Measurements from ENCODE around the gene JUND. TPM values are rescaled to one million over a fixed set of nuclear protein-coding genes. Genes with fewer than 3 reads are reported as not detected.

JUND gene
- total RNA-seq, 1 experiment from 2014 or later, result 151 TPM

DNA sequence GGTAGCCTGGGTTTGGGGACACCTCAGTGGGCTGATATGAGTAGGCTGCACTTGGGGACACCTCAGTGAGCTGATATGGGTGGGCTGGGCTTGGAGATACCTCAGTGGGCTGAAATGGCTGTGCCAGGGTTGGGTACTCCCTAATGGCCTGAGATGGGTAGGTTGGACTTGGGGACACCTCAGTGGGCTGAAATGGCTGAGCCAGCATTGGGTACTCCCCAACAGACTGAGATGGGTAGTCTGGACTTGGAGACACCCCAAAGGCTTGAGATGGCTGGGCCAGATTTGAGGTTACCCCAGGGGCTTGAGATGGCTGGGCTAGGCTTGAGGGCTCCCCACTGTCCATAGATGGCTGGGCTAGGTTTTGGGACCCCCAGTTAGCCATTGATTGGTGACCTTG is 19.3 kb downstream of the JUND start:
- no peaks in the 10 kb centered on the region for H3K9me2 ChIP-seq (replicated peaks; ENCODE audit: low read length)
- no peaks in the 10 kb centered on the region for H3K27me3 ChIP-seq (ENCODE audit: low read length)
- no peak overlapping the region for H3K4me2 ChIP-seq (ENCODE audit: low read length)
- TF ChIP-seq, protein P1, sequence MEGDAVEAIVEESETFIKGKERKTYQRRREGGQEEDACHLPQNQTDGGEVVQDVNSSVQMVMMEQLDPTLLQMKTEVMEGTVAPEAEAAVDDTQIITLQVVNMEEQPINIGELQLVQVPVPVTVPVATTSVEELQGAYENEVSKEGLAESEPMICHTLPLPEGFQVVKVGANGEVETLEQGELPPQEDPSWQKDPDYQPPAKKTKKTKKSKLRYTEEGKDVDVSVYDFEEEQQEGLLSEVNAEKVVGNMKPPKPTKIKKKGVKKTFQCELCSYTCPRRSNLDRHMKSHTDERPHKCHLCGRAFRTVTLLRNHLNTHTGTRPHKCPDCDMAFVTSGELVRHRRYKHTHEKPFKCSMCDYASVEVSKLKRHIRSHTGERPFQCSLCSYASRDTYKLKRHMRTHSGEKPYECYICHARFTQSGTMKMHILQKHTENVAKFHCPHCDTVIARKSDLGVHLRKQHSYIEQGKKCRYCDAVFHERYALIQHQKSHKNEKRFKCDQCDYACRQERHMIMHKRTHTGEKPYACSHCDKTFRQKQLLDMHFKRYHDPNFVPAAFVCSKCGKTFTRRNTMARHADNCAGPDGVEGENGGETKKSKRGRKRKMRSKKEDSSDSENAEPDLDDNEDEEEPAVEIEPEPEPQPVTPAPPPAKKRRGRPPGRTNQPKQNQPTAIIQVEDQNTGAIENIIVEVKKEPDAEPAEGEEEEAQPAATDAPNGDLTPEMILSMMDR (conservative IDR thresholded peaks at IDR 0.05; ENCODE audit: low read depth, low read length), result no peak
- TF ChIP-seq EZH2 (IDR thresholded peaks at IDR 0.05; ENCODE audit: low read length, unreplicated experiment) (no peak), EZH2phosphoT487 (IDR thresholded peaks at IDR 0.05; ENCODE audit: borderline replicate concordance, low read length) (no peak)
- no peaks in the 10 kb centered on the region for H3K79me2 ChIP-seq (ENCODE audit: low read length)
- no peak overlapping the region for H3K9ac ChIP-seq (ENCODE audit: low read length)
- H3F3A ChIP-seq (ENCODE audit: low read length, unreplicated experiment), result no peaks in the 10 kb centered on the region
- no peak overlapping the region for H3K4me3 ChIP-seq (ENCODE audit: low read length)
- intact Hi-C loops (cut with micrococcal nuclease), result no loop called here
- BruUV-seq (replicated peaks), result no TSS peak
- no peaks in the 10 kb centered on the region for H4K20me1 ChIP-seq (ENCODE audit: low read length)
- H3K4me1 ChIP-seq (ENCODE audit: insufficient read depth, low read length), result no peaks in the 10 kb centered on the region
- DNase-seq (no peak), ATAC-seq (no peak)
- H3K9me3 ChIP-seq (ENCODE audit: low read length), result no peaks in the 10 kb centered on the region
- H3K27ac ChIP-seq (ENCODE audit: low read length), result no peak overlapping the region
- ChIA-PET POLR2A (ENCODE audit: unreplicated experiment) (no interaction called here), CTCF (no interaction called here)
- no peak overlapping the region for H2AFZ ChIP-seq (ENCODE audit: low read length)
- no peaks in the 10 kb centered on the region for H3K36me3 ChIP-seq (ENCODE audit: low read depth, low read length)

DNA sequence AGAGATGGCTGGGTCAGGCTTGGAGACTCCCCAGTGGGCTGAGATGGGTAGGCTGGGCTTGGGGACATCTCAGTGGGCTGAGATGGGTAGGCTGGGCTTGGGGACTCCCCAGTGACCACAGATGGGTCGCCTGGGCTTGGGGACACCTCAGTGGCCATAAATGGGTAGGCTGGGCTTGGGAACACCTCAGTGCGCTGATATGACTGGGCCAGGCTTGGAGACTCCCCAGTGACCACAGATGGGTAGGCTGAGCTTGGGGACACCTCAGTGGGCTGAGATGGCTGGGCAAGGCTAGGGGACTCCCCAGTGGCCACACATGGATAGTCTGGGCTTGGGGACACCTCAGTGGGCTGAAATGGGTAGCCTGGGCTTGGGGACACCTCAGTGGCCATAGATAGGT is 19.9 kb downstream of the JUND start:
- Histone ChIP-seq H3K9ac (ENCODE audit: low read length) (no peak overlapping the region), H3F3A (ENCODE audit: low read length, unreplicated experiment) (no peaks in the 10 kb centered on the region), H3K9me3 (ENCODE audit: low read length) (no peaks in the 10 kb centered on the region), H3K27ac (ENCODE audit: low read length) (no peak overlapping the region), H3K79me2 (ENCODE audit: low read length) (no peaks in the 10 kb centered on the region), H3K9me2 (replicated peaks; ENCODE audit: low read length) (no peaks in the 10 kb centered on the region), H3K4me2 (ENCODE audit: low read length) (no peak overlapping the region), H4K20me1 (ENCODE audit: low read length) (no peaks in the 10 kb centered on the region), H3K4me3 (ENCODE audit: low read length) (no peak overlapping the region), H3K27me3 (ENCODE audit: low read length) (no peaks in the 10 kb centered on the region), H2AFZ (ENCODE audit: low read length) (no peak overlapping the region), H3K4me1 (ENCODE audit: insufficient read depth, low read length) (no peaks in the 10 kb centered on the region), H3K36me3 (ENCODE audit: low read depth, low read length) (no peaks in the 10 kb centered on the region)
- DNase-seq (no peak), ATAC-seq (no peak)
- intact Hi-C loops (cut with micrococcal nuclease), result no loop called here
- no TSS peak for BruUV-seq (replicated peaks)
- POLR2A ChIA-PET (ENCODE audit: unreplicated experiment), result no interaction called here
- CTCF ChIA-PET, result no interaction called here
- TF ChIP-seq, protein P1 (conservative IDR thresholded peaks at IDR 0.05; ENCODE audit: low read depth, low read length), result no peak
- TF ChIP-seq EZH2phosphoT487 (IDR thresholded peaks at IDR 0.05; ENCODE audit: borderline replicate concordance, low read length), result no peak
- TF ChIP-seq EZH2 (IDR thresholded peaks at IDR 0.05; ENCODE audit: low read length, unreplicated experiment), result no peak

GRCh38 chr19:18259893-18260292 is 21.5 kb downstream of the JUND start:
- Histone ChIP-seq H2AFZ (ENCODE audit: low read length) (no peak overlapping the region), H3K36me3 (ENCODE audit: low read depth, low read length) (no peaks in the 10 kb centered on the region), H3K4me1 (ENCODE audit: insufficient read depth, low read length) (no peaks in the 10 kb centered on the region; the same call in 1 of the 2 replicates), H3K27ac (ENCODE audit: low read length) (no peak overlapping the region), H3K4me3 (ENCODE audit: low read length) (no peak overlapping the region), H3K79me2 (ENCODE audit: low read length) (no peaks in the 10 kb centered on the region), H3K4me2 (ENCODE audit: low read length) (no peak overlapping the region), H3K27me3 (ENCODE audit: low read length) (no peaks in the 10 kb centered on the region), H4K20me1 (ENCODE audit: low read length) (no peaks in the 10 kb centered on the region), H3K9me2 (replicated peaks; ENCODE audit: low read length) (no peaks in the 10 kb centered on the region), H3K9me3 (ENCODE audit: low read length) (no peaks in the 10 kb centered on the region), H3F3A (ENCODE audit: low read length, unreplicated experiment) (no peaks in the 10 kb centered on the region), H3K9ac (ENCODE audit: low read length) (no peak overlapping the region)
- no TSS peak for BruUV-seq (replicated peaks)
- intact Hi-C loops (cut with micrococcal nuclease), result no loop called here
- TF ChIP-seq EZH2 (IDR thresholded peaks at IDR 0.05; ENCODE audit: low read length, unreplicated experiment) (no peak), EZH2phosphoT487 (IDR thresholded peaks at IDR 0.05; ENCODE audit: borderline replicate concordance, low read length) (no peak)
- TF ChIP-seq, protein P1 (conservative IDR thresholded peaks at IDR 0.05; ENCODE audit: low read depth, low read length), result no peak
- ATAC-seq (no peak), DNase-seq (no peak)
- ChIA-PET POLR2A (ENCODE audit: unreplicated experiment) (no interaction called here), CTCF (no interaction called here)

Measured in PC-3 (cell line).